Muscle of back (tissue), 11 donors: Measurements from ENCODE around the gene CCDC172. TPM values are rescaled to one million over a fixed set of nuclear protein-coding genes. Genes with fewer than 3 reads are reported as not detected.
"Not testable (repeated sequence)": the region's sequence is repeated elsewhere in the genome, so short reads cannot be mapped to it uniquely, and the experiment has no call there.

Experiments
- DNase-seq, 3 donors: peaks; one replicate each; pipeline versions ENCODE4 v3.0.0 to v3.0.0-alpha.2; 2013
- polyA plus RNA-seq, 10 donors: library from polyadenylated mRNA; unstranded; fragments of 120-200 nt; gene quantifications; one replicate each; pipeline ENCODE4 v1.2.1, GENCODE V29; 2013; ENCODE audit not compliant: insufficient read length in 10 of 10

CCDC172 gene
- polyA plus RNA-seq, 10 donors: not detected

DNA sequence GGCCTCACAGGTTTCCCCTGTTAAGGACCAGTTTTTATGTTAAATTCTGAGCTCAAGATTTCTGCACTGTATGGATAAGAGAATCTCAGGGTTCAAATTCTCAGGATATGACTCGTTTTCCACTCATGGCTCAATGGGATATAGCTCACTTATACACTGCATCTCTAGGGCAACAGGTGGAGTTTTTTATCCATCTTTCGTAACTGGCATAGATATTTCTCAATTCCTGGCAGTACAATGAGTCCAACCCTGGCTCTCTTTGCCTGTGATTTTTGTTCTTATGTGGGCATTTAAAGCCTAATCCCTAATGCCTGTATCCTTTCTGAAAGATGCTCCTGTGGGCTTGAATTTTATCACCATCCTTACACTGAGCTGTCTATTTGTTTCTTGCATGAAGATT lies 7.6 kb downstream of the CCDC172 start:
- no peak for DNase-seq

DNA sequence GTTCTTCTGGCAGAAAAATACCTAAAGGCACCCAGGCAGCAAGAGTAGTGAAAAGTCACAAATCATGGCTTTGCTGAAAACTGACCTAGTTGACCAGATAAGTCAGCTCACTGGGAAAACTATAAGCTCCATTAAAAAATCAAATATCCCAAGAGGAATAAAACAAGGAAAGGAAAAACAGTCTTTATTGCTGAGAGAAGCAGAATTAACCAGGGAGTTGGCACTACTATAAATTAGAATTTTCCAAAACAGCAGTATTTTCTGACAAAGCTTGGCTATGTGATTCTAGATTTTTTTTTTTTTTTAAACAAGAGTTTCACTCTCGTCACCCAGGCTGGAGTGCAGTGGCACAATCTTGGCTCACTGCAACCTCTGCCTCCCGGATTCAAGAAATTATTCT lies 12.6 kb downstream of the CCDC172 start:
- no peak for DNase-seq

DNA sequence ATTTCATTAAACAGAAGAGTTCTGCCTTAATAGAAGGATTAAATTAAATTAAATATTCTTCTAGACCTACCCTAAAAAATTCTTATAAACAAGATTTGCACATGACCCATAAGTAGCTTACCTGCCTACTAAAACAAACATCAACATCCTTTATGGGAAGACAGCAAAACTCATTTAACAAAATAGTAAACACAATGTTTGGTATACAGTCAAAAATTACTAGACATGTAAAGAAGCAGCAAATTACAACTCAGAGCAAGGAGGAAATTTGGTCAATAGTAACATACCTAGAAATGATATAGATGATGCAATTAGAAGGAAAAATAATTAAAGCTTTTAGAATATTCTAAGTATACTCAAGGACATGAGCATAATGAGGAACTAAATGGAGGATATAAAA lies 27.9 kb downstream of the CCDC172 start:
- DNase-seq: no peak

DNA sequence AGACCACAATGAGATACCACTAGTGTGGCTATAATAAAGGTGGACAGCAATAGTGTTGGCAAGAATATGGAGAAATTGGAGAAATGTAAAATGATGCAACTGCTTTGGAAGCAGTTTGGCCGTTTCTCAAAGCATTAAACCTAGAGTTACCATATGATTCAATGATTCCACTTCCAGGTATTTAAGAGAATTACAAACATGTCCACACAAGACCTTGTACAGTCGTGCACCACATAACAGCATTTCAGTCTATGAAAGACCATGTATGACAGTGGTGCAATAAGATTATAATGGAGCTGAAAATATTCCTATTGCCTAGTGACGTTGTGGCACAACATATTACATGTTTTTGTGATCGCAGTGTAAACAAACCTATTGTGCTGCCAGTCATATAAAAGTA lies 29.6 kb downstream of the CCDC172 start:
- no peak for DNase-seq

DNA sequence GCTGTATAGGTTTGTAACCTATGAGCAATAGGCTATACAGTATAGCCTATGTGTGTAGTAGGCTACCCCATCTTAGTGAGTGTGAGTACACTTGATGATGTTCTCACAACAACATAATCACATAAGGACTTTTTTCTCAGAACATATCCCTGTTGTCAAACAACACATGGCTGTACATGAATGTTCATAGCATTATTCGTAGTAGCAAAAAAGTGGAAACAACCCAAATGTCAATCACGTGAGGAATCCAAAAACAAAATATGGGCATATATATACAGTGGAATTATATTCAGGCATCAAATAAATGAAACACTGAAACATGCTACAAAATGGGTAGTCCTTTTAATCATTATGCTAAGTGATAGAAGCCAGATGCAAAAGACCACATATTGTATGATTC lies 31.1 kb downstream of the CCDC172 start:
- no peak for DNase-seq

GRCh38 chr10:116356833-116357232 lies 32.6 kb downstream of the CCDC172 start:
- DNase-seq: no peak

DNA sequence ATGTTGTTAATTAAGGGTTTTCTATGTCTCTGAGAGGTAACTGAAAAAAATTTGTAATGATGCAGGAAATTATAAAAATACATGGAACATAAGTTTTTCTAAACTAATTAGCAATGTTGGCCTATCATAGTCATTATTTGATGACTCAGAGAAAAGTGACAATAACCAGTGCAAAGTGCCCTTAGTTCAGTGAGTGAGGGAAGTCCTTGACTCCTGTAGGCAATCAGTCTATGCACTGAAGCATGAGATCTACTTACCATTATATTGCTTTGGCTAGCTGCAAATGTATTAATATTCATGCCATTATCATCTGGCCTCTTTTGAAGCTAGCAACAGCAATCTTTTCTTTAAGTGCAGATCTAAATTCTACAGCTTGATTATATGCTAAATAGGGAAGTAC lies 40.6 kb downstream of the CCDC172 start:
- DNase-seq: no peak

DNA sequence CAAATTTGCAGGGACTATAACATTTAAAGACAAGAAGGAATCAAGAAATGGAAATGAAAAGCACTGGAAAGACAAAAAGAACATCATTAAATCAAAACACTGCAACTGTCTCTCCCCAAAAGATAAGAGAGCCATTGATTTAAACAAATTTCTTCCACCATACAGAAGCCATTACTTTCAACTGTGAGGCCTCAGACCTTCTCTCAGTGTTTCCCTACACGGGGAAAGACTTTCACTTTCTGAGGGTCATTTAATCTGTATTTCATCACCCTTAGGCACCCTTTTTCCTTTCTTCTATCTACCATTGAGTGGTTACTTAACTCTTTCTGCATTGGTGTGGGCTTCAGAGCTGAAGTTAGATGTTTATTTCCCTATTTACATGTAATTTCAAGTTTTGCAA lies 47.5 kb downstream of the CCDC172 start:
- peak in 1 of 3 donors; percentile 13 for DNase-seq

- no peak for DNase-seq
Observed at GRCh38 chr10:116382290-116382689, 58.0 kb downstream of the CCDC172 start.

- no peak for DNase-seq
Observed at GRCh38 chr10:116385311-116385710, 61.1 kb downstream of the CCDC172 start.

GRCh38 chr10:116385994-116386809 lies 62.0 kb downstream of the CCDC172 start:
- peak; percentile 37 to 71 (median 52) for DNase-seq

DNA sequence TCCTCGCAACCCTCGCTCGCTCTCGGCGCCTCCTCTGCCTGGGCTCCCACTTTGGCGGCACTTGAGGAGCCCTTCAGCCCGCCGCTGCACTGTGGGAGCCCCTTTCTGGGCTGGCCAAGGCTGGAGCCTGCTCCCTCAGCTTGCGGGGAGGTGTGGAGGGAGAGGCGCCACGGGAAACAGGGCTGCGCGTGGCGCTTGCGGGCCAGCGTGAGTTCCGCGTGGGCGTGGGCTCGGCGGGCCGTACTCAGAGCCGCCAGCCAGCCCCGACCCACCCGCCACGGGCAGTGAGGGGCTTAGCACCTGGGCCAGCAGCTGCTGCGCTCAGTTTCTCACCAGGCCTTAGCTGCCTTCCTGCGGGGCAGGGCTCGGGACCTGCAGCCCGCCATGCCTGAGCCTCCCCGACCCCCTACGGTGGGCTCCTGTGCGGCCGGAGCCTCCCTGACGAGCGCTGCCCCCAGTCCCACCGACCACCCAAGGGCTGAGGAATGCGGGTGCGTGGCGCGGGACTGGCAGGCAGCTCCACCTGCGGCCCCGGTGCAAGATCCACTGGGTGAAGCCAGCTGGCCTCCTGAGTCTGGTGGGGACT lies 69.1 kb downstream of the CCDC172 start:
- not testable (repeated sequence) for DNase-seq

- no peak for DNase-seq
Observed at GRCh38 chr10:116395223-116395985, 71.2 kb downstream of the CCDC172 start.

GRCh38 chr10:116398224-116398623 lies 74.0 kb downstream of the CCDC172 start:
- DNase-seq: no peak

DNA sequence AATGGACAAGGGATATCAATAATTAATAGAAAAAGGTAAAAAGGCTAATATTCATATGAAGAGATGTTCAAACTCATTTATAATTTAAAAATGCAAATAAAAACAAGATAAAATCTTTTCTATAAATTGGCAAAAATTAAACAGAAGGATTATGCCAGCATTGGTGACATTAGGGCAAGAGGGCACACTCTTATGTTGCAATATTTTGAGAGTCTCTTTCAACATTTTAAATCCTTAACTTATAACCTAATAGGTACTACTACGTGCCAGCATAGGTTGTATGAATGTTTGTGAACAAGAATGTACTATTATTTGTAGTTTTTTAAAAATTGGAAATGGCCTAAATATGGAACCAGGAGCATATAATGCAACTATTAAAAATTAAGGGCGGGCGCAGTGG lies 78.6 kb downstream of the CCDC172 start:
- DNase-seq: no peak

GRCh38 chr10:116403740-116404250 lies 79.5 kb downstream of the CCDC172 start:
- peak in 2 of 3 donors; percentile 6 to 30 for DNase-seq

DNA sequence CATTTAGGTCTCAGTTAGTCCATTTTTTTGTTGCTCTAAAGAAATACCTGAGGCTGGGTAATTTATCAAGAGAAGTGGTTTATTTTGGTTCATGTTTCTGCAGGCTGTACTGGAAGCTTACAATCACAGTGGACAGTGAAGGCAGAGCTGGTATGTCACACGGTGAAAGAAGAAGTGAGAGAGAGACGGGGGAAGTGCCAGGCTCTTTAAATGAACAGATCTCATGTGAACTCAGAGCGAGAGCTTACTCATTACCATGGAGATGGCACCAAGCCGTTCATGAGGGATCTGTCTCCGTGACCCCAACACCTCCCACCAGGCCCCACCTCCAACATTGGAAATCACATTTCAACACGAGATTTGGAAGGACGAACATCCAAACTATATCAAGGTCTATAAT lies 84.5 kb downstream of the CCDC172 start:
- DNase-seq: no peak

GRCh38 chr10:116410351-116410750 lies 86.1 kb downstream of the CCDC172 start:
- DNase-seq: no peak

DNA sequence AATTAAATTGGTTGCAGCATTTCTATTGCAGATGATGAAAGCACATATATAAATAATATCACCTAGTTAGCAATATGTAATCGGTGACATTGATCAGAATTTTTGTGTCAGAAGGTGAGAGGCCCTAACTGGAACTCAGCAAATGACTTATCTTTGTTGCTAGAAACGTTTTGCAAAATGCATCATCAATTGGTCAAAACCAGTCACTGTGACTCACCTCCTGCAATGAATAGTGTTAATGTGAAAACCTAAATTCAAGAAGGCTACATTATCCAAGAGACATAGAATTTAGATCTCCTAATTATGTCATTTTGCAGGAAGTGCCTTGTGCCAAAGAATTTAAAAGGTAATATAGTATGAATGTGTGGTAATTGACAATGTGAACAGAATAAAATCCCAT lies 93.6 kb downstream of the CCDC172 start:
- peak in 1 of 3 donors; percentile 0 for DNase-seq

DNA sequence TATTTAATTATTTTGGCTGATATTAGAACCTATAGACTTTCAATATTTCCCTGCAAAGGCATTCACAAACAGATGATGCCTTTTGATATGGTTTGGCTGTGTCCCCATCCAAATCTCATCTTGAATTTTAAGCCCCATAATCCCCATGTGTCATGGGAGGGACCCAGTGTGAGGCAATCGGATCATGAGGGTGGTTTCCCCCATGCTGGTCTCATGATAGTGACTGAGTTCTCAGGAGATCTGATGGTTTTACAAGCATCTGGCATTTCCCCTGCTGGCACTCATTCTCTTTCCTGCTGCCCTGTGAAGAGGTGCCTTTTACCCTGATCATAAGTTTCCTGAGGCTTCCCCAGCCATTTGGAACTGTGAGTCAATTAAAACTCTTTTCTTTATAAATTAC lies 94.1 kb downstream of the CCDC172 start:
- no peak for DNase-seq

DNA sequence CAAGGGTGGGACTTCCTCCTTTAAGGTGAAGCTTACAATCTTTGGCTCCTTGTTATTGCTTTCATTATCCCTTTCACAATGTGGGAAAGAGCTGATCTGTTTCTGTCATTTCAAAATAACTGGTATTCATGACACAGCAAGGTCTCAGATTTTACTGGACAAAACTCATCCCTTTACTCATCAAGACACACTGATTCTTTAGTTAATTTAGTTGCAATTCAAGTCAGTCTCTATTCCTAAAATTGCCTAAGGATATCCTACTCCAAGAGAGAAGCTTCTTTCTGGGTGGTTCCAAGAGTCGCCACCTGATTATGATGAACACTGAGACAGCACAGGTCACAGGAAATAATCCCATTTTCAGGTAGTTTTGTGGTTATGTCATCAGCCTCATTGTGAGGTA lies 97.6 kb downstream of the CCDC172 start:
- no peak for DNase-seq

DNA sequence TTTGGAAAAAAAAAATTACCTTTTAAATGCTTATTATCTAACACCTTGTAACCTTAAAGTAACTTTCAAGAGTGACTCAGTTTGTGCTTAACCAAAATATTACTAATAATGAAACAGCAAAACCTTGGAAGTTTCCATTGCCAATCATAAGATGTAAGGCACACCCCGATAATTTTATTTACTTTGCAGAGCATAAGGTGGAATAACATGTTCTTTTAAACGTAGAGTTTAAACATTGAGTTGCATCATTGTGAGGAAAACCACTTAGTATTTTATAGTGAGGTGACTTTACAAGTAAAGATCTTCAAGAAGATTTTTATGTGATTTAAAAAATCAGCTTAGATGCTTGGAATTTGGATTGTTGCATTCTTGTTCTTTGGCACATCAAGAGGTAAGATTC lies 103.4 kb downstream of the CCDC172 start, which contains the start of gene PNLIPRP3:
Gene PNLIPRP3, plus strand, starts transcription at position 177 of the 400 bp plus-strand sequence. Its CDS starts 166 bp downstream, at position 343.
- no peak for DNase-seq
